Measurements from ENCODE around the gene DDR1. TPM values are rescaled to one million over a fixed set of nuclear protein-coding genes. Genes with fewer than 3 reads are reported as not detected.
"Not testable (repeated sequence)": the region's sequence is repeated elsewhere in the genome, so short reads cannot be mapped to it uniquely, and the experiment has no call there.

The DDR1 gene
- total RNA-seq, 1 donor from 2014 or later: 8.5 TPM

DNA sequence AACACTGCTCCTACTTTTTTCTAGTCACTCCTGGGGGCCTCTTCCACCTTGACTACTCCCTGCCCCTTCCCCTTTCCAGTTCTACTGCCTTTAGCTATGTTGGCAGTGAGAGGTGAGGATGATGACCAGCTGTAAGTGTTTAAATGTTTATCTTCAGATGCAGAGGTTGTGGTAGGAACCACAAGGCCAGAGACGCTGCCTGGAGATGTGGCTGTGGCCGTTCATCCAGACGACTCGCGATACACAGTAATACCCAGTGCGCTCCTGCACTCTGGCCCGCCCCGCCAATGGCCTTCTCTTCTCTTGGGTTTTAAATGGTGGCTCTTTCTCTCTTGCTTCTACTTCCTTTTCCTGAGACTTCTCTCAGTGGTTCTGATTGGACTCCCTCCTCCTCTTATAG is 34.4 kb downstream of the DDR1 start:
- no peak for DNase-seq

DNA sequence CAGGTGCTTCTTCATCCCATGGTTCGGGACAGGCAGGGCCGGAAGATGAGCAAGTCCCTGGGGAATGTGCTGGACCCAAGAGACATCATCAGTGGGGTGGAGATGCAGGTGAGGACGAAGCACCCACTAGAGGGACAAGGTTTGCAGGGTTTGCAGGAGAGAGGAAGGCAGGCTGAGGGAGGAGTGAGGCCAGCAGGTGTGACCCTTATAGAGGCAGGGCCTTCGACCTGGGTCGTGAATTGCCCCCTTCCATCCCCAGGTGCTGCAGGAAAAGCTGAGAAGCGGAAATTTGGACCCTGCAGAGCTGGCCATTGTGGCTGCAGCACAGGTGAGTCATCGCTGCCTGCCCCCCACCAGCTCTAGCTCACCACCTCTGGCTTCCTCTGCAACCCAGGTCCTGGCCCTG is 38.1 kb downstream of the DDR1 start:
- DNase-seq: no peak

DNA sequence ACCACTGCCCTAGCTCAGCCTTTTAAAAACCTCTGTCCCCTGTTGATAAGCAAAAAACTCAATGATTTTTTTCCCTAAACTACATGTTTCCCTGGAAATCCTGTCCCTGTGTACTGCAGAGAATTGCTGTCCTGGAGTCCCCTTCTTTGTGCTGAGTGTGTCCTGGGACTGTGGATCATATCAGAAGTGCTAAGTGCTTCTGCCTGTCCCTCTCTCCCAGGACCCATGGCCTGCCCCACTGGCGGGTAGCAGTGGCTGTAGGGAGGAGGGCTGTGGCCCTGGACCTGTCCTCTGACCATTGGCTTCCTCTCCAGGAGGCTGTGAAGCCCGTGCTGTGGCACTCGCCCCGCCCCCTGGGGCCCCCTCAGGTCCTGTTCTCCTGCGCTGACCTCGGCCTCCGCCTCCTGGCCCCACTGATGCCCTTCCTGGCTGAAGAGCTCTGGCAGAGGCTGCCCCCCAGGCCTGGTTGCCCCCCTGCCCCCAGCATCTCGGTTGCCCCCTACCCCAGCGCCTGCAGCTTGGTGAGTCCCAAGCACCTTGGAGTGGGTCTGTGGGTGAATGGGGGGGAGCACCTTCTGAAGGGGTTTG is 39.8 kb downstream of the DDR1 start:
- DNase-seq: not testable (repeated sequence)

DNA sequence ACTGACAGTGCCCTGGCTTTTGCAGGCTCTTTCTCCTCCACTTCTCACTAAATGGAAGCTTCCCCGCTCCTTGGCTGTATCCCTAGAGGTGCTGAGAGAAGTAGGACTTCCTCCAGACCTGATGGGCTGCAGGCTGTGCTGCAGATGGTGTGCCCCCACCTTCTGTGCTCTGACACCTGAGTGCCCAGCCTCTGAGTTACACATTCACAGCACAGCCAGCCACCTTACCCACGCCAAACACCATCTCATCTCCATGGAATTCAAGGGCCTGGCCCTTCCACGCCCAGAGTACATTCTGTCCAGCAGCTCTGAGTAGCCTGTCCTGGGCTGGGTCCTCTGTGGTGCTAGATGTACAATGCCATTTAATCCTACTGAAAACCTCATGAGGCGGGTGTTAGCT is 42.3 kb downstream of the DDR1 start:
- DNase-seq: no peak

DNA sequence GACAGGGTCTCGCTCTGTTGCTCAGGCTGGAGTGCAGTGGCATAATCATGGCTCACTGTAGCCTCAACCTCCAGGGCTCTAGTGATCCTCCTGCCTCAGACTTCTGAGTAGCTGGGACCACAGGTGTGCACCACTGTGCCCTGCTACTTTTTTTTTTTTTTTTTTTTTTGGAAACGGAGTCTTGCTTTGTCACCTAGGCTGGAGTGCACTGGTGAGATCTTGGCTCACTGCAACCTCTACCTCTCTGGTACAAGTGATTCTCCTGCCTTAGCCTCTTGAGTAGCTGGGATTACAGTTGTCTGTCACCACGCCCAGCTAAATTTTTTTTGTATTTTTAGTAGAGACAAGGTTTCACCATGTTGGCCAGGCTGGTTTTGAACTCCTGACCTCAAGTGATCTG is 42.8 kb downstream of the DDR1 start:
- DNase-seq: not testable (repeated sequence)

DNA sequence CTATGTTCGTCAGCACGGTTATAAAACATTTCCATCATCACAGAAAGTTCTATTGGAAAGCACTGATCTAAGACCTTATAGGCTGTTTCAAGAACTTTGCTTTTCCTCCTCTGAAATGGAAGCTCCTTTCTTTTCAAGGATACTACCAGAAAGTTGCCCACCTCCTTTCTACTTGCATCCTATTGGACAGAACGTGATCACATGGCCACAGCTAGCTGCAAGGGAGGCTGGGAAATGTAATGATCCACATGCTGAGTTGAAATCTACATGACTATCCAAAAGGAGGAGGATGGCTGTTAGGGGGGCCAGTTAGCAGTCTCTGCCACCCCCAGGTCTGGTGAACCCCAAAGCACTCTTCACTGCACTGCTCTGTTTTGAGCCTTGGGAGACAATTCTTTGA is 44.4 kb downstream of the DDR1 start:
- DNase-seq: no peak

DNA sequence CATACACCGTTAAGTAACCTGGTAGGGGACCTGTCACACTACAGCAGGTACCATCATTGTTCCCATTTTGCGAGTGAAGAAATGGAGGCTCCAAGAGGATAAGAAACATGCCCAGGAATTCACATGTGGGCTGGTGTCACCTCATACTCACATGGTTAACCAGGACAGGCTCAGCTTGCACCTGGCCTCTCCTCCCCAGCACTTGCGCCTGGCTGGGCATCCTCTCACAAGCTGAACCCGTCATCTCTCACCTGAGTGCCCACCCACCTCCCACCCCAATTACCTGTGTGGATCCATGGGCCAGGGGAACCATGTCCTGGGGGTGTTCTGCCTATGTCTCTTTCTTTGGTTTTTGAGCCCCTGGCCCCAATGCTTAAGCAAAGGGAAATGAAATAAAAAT is 46.2 kb downstream of the DDR1 start:
- no peak for DNase-seq

DNA sequence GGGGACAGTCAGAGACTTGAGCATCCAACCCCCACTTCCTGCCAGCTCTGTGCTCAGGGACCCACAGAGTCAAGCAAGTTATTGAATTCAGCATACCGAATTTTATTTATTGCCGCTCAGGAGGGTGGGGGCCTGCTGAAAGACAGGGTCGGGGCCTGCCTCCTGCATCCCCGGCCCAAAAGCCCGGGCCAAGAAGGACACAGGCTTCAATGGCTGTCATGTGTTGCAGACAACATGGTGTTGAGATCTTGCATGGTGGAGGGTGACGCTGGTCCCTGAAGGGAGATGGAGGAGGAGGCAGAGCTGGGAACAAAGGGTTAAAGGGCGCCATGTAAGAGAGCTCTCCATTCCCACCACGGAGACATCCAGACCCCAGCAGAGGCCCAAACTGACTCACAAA is 47.0 kb downstream of the DDR1 start:
- no peak for DNase-seq

DNA sequence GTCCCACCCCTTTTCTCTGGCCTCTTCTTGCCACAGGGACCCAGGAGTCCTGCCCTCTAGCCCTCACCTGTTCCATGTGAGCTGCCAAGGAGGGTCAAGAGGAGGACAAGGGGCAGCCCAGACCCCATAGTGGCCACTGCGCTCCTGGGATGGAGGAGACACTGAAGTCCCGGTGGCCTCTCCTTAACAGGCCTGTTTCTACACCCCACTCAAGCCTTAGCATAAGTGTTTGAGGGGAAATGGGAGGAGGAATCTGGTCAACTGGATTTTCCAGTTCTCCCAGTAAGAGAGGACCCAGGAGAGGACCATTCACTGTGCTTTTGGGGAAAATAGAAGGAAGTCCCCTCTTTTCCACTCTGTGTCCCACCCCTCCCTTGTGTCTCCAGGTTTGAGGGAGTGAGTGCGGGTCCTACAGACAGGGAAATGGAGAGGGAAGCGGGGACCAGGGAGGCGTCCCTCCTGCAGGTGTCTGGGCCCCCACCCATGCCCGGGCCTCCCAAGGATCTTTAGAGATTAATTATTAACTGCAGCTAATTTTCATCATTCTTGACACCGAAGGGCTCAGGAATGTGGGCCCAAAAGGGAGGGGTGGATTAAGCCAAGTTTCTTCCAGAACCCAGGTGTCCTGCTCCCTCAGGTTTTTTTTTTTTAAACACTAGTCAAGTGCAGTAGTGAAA is 47.8 kb downstream of the DDR1 start, which contains the start of gene SFTA2:
Gene SFTA2 (minus strand): TSS at position 202 of the 677 bp plus-strand sequence. CDS start 74 bp downstream, at position 128.
- no peak for DNase-seq

DNA sequence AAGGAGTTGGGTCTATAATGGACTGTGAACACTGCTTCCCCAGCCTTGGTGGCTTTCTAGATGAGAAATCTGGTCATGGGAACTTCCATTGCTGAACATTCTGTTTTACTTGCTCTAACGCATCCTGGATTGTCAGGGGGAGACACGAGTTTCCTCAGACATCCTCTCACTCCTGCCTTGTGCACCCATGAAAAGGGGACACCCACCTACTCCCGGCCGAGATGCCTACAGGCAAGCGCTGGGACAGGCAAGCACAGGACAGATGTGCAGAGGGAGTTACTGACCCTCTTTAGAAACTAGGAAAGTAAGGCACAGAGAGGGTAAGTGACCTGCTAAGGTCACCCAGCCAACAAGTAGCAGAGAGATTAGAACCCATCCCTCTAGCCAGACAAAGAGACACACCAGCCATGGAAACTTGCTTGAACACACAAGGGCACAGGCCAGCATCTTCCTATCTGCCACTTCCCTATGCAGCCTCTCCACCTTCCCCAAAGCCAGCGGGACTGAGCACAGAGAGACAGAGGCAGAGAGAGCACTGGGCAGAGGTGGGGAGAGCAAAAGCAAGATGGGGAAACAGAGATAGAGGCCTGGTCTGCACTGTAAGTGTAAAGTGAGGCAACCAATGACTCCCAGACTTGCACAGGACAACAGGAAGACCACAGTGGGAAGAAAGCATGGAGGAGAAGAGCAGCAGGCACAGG is 48.5 kb downstream of the DDR1 start:
- no peak for DNase-seq

DNA sequence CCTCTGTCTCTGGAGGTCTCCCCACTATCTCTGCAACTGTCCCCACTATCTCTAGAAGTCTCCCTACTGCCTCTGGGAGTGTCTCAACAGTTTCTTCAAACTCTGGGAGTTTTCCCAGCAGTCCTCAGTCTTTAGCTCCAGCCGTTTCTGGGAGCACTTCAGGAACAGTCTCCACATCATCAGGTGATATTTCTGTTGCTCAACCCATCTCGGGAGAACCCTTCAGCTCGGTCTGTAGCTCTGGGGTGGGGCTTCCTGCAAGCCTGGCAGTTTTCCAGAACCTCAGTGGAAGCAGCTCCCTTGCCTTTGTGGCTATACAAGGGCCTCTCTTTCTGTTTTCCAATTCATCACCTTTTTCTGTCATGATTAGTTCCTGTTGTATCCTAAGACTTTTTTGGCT is 50.7 kb downstream of the DDR1 start:
- DNase-seq: no peak

DNA sequence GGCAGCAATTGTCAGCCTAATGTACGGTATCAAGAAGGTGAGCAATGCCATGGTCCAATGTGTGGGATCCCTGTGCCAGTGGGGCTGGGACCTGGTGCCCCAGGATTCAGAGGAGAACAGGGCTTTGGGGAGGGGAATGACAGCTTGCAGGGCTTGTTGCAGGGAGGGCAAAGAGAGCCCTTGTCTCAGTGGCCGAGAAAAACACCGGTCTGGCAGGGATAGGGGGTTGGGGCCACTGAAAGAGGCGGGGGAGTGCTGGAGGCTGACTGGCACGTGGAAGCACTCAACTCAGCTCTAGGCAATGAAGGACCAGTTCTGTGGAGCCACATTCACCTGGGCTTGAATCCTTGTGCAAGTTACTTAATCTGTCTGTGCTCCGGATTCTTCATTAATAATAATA is 52.9 kb downstream of the DDR1 start:
- no peak for DNase-seq

DNA sequence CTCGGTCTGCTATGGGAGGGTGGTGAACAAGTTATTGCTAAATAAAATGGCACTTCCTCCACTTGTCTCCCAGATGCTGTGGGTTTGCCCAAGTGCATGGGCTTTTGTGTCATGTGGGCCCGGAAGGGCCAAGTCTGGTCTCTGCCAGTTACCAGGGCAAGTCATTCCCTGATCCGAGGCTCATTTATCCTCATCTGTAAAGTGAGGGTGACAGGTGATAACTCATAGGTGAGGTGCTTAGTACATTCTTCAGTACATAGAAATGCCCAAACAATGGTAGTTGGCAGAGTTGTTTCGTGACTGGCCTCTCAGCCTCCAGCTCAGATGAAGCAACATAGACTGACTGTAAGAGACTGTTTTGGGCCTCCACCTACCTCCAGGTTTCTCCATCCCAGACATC is 54.4 kb downstream of the DDR1 start:
- no peak for DNase-seq

DNA sequence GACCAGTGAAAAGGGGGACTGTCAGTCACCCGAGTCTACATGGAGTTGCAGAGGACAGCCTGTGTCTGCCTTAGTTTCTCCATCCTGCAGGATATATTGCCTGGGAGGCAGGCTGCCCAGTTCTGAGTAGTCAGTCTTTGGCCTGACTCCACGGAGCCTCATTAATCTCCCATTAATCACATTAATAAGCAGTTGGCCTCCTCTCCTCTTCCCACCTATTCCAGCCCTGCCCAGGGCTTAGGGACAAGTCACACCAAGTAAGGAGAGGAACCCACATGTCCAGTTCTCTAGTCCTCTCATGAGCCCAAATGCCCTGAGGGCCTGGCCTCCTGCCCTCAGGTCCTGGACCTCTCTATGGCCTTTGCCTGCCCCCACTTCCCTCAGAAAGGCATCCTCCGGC is 55.2 kb downstream of the DDR1 start:
- DNase-seq: no peak

DNA sequence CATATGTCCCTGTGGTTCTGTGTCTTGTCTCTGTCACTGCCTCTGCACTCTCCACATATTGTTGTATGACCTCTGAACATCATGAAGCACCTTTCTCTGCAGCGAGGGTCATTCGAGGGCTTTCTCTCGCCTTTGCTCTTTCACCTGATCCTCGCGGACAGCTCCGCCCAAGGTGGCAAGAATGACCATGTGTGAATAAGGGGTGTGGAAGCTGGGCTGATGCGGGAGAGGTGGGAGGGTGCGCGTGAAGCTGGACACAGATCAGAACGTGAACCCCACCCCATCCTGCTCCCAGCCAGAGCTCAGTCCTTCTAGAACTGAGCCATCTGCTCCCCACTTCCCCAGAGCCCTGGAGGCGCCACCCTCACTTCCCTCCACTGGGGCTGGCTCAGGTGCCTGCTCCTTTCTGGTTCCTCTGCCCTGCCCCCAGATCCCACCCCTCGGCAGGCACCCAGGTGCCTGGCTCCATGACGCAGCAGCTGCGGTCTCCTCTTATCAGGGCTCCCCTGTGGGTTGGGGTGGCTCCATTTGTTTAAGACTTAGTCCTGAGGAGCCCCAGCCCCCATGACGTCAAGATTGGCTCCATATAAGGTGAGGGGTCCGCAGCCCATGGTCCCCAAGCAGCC is 56.2 kb downstream of the DDR1 start, which contains the start of gene MUCL3:
Gene MUCL3 (plus strand): TSS at position 613 of the 626 bp plus-strand sequence. CDS start 27 bp downstream, outside the sequence.
- no peak for DNase-seq

DNA sequence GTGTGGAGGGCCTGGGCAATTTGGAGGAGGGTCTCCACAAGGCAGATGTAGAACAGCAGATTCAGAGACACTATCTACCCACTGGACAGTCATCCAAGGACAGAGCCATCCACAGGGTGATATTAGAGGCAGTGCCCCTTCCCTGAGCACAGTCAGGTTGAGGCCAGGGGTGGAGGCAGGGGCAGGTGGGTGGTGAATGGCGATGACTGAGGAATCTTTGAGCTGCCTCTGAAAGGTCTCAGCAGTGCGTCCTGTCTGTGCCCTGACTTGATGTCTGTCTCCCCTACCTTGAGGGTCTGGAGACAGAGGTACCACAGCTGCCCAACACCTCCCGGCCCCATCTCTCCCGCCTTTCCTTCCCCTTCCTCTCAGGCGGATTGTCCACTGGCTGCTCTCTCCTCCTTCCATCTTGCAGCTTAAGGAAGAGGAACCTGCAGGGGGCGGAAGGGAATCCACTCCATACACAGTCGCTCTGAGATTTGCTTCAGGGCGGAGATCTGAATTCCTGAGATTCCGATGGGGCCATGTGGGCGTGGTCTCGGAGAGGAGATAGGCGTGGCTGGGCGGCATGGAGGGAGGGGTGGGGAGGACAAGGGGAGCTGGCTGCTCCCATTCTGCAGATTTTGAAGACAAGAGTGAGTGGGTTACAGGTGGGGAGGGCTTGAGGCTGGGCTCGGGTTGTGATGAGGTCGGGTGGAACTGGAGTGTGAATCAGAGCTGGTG is 58.2 kb downstream of the DDR1 start:
- peak; percentile 79 for DNase-seq

DNA sequence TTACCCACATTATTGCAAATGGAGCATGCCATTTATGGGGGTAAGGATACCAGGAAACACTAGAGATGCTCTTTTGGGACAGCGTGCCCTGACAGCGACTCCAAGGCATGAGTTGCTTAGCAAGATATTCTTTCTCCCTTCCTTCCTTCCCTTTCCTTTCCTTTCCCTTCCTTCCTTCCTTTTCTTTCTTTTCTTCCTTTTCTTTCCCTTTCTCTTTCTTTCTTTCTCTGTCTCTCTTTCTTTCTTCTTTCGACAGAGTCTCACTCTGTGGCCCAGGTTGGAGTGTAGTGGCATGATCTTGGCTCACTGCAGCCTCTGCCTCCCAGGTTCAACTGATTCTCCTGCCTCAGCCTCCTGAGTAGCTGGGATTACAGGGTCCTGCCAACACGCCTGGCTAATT is 59.7 kb downstream of the DDR1 start:
- DNase-seq: no peak

DNA sequence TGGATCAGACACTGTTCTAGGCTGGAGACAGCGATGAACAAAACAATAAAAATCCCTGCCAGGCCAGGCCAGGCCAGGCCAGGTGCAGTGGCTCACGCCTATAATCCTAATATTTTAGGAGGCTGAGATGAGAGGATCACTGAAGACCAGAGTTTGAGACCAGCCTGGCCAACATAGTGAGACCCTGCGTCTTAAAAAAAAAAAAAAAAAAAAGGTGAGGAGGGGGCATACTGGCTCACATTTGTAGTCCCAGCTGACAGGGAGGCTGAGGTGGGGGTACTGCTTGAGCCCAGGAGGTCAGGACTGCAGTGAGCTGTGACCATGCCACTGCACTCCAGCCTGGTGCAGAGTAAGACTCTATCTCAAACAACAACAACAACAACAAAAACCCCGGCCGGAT is 61.0 kb downstream of the DDR1 start:
- no peak for DNase-seq

DNA sequence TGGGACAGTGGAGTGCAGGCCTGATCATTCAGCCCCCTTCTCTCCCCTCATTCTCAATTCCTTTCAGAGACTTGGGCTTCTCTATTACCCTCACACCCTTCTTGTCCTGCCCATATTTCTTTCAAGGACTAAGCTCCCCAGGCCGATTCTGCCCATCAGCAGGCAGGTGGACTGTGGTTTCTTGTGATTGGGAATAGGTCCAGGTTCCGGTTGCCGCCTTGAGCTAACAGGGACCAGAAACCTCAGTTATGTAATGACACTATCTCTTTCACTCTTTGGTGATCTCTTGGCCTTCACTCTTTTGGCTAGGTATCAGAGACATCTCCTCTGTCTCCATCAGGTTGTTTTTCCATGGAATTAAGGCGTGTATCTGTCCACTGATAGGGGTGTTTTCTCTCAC is 62.9 kb downstream of the DDR1 start:
- no peak for DNase-seq

DNA sequence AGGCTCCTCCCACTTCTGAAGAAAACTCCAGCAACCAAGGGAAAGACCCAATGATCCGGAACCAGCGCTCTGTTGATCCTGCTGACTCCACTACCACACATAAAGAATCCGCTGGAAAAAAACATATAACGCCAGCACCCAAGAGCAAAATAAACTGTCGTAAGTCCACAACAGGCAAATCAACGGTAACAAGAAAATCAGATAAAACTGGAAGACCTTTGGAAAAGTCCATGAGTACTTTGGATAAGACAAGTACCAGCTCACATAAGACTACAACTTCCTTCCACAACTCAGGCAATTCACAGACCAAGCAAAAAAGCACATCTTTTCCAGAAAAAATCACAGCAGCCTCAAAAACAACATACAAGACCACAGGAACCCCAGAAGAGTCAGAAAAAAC is 64.5 kb downstream of the DDR1 start:
- DNase-seq: no peak
